HG02571 (cell line): ENCODE data around the gene CTSW.

Experiments used
- ATAC-seq: cut with Tn5 transposase; IDR thresholded peaks from one replicate; pipeline ENCODE4 v1.9.1; 2021; ENCODE audit warnings: mild to moderate bottlenecking, moderate library complexity; ENCODE audit not compliant: unreplicated experiment

Gene CTSW

GRCh38 chr11:65900125-65900898 lies 20.7 kb downstream of the CTSW start, which contains the start of gene FOSL1:
Gene FOSL1, minus strand, starts transcription at chr11:65900388. Its CDS starts 49 bp downstream, at chr11:65900339.
- peak; percentile 64 for ATAC-seq

- no peak for ATAC-seq
Observed at GRCh38 chr11:65900899-65901180, 21.2 kb downstream of the CTSW start.

GRCh38 chr11:65903068-65903481 lies 23.4 kb downstream of the CTSW start:
- ATAC-seq: no peak

- ATAC-seq: no peak
Observed at GRCh38 chr11:65903715-65904114, 24.1 kb downstream of the CTSW start.

- no peak for ATAC-seq
Observed at GRCh38 chr11:65906602-65907001, 27.0 kb downstream of the CTSW start.

- no peak for ATAC-seq
Observed at GRCh38 chr11:65907878-65908277, 28.2 kb downstream of the CTSW start.

GRCh38 chr11:65911682-65912568 lies 32.3 kb downstream of the CTSW start:
- ATAC-seq: no peak

GRCh38 chr11:65912845-65913244 lies 33.2 kb downstream of the CTSW start:
- ATAC-seq: no peak

- no peak for ATAC-seq
Observed at GRCh38 chr11:65915101-65915820, 35.6 kb downstream of the CTSW start.

- ATAC-seq: no peak
Observed at GRCh38 chr11:65915821-65916251, 36.2 kb downstream of the CTSW start.

GRCh38 chr11:65916391-65916790 lies 36.8 kb downstream of the CTSW start:
- no peak for ATAC-seq

- no peak for ATAC-seq
Observed at GRCh38 chr11:65917077-65917433, 37.4 kb downstream of the CTSW start.

GRCh38 chr11:65917434-65918210 lies 38.0 kb downstream of the CTSW start:
- ATAC-seq: no peak

- ATAC-seq: peak; percentile 53
Observed at GRCh38 chr11:65918211-65919140, 38.8 kb downstream of the CTSW start, which contains the start of gene C11orf68. Gene C11orf68, minus strand, starts transcription at chr11:65919062. Its CDS starts 31 bp downstream, at chr11:65919031.

- peak; percentile 73 for ATAC-seq
Observed at GRCh38 chr11:65919141-65919572, 39.5 kb downstream of the CTSW start, which contains the start of gene DRAP1. Gene DRAP1, plus strand, starts transcription at chr11:65919426. Its CDS starts 76 bp downstream, at chr11:65919502.

- peak; percentile 37 for ATAC-seq
Observed at GRCh38 chr11:65919573-65920371, 40.1 kb downstream of the CTSW start.

- ATAC-seq: no peak
Observed at GRCh38 chr11:65920372-65920802, 40.8 kb downstream of the CTSW start.

GRCh38 chr11:65921033-65921555 lies 41.5 kb downstream of the CTSW start:
- ATAC-seq: no peak
